DOHH2 (cell line): ENCODE measurements around the gene SLC2A13.

Experiments used
- H3F3A ChIP-seq: fragments of 200-600 bp; sonication (generic), shearing (Covaris generic); 2 replicates; pipeline ENCODE4 v1.6.0; 2016; ENCODE audit warnings: antibody characterized with exemption, mild to moderate bottlenecking; ENCODE audit not compliant: control insufficient read depth, insufficient read depth
- H3K27ac ChIP-seq: fragments of 200-600 bp; sonication (generic); 2 replicates; pipeline ENCODE4 v1.5.1; 2014; ENCODE audit warnings: low read depth, mild to moderate bottlenecking, low read length, moderate library complexity
- H3K27me3 ChIP-seq: fragments of 200-600 bp; sonication (generic); 2 replicates; pipeline ENCODE4 v1.6.1; 2014; ENCODE audit warnings: mild to moderate bottlenecking, low read length, mixed read lengths; ENCODE audit not compliant: control insufficient read depth
- H3K36me3 ChIP-seq: fragments of 200-600 bp; sonication (generic); 2 replicates; pipeline ENCODE4 v1.6.1; 2014; ENCODE audit warnings: mild to moderate bottlenecking, low read length, moderate library complexity, mixed read lengths; ENCODE audit not compliant: control insufficient read depth
- H3K4me1 ChIP-seq: fragments of 200-600 bp; sonication (generic); 2 replicates; pipeline ENCODE4 v1.6.1; 2014; ENCODE audit warnings: mild to moderate bottlenecking, low read length, mixed read lengths; ENCODE audit not compliant: control insufficient read depth
- H3K4me2 ChIP-seq: fragments of 200-600 bp; sonication (generic); 2 replicates; pipeline ENCODE4 v1.6.0; 2014; ENCODE audit warnings: mild to moderate bottlenecking, low read length, moderate library complexity
- H3K4me3 ChIP-seq: fragments of 200-600 bp; sonication (generic); 2 replicates; pipeline ENCODE4 v1.5.1; 2014; ENCODE audit warnings: mild to moderate bottlenecking, low read length, mixed read lengths
- H3K79me2 ChIP-seq: fragments of 200-600 bp; sonication (generic); 2 replicates; pipeline ENCODE4 v1.6.1; 2014; ENCODE audit warnings: mild to moderate bottlenecking, low read length, mixed read lengths; ENCODE audit not compliant: control insufficient read depth
- H3K9me2 ChIP-seq: fragments of 200-600 bp; sonication (generic); replicated peaks from 2 replicates; pipeline ENCODE4 v1.6.1; 2014; ENCODE audit warnings: mild to moderate bottlenecking, low read length, mixed read lengths; ENCODE audit not compliant: control insufficient read depth
- H3K9me3 ChIP-seq: fragments of 200-600 bp; sonication (generic); 2 replicates; pipeline ENCODE4 v1.6.1; 2014; ENCODE audit warnings: antibody characterized with exemption, low read length, mixed read lengths; ENCODE audit not compliant: control insufficient read depth, insufficient read depth
- H4K20me1 ChIP-seq: fragments of 200-600 bp; sonication (generic); 2 replicates; pipeline ENCODE4 v1.6.0; 2014; ENCODE audit warnings: low read depth, mild to moderate bottlenecking, antibody characterized with exemption, low read length, moderate library complexity; ENCODE audit not compliant: control insufficient read depth, insufficient read depth
- CTCF ChIP-seq: fragments of 200-600 bp; sonication (generic); IDR thresholded peaks from one replicate; pipeline ENCODE4 v1.5.1; 2014; ENCODE audit warnings: antibody characterized with exemption, mild to moderate bottlenecking, low read depth, low read length; ENCODE audit not compliant: poor library complexity, severe bottlenecking
- EZH2phosphoT487 ChIP-seq: fragments of 200-600 bp; sonication (generic); IDR thresholded peaks from 2 replicates; pipeline ENCODE4 v1.6.1; 2017; ENCODE audit warnings: borderline replicate concordance, mild to moderate bottlenecking, antibody characterized with exemption, low read length, moderate library complexity, mixed read lengths

Gene SLC2A13

DNA sequence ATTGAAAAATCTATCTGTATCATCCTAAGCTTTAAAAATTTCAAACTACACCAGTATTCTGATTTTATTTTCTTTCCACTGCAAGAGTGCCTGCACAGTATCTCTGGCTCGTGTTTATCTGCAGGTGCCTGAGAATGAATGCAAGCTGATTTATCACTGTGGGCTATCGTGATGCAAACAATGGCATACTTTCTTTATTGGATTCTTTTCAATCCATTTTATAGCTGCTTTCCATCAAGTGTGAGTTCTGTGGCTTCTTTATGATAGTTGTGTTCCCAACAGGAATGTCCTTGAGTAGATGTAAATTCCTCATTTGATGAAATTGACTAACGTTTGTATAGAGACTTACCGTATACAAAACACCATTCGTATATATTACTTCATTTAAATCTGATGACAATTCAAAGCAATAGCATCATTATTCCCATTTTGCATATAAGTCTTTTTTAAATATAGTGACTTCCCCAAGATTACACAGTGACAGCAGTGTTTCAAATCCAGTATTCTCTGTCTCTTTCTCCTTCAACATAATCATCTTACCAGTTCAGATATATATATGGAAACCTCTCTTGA is 326.0 kb downstream of the SLC2A13 start:
- no peak overlapping the region for H3K4me3 ChIP-seq
- no peaks in the 10 kb centered on the region for H3F3A ChIP-seq
- H4K20me1 ChIP-seq, result no peaks in the 10 kb centered on the region
- H3K79me2 ChIP-seq, result no peaks in the 10 kb centered on the region
- no peak overlapping the region for H3K4me2 ChIP-seq
- no peaks in the 10 kb centered on the region for H3K4me1 ChIP-seq
- no peaks in the 10 kb centered on the region for H3K27me3 ChIP-seq
- H3K9me3 ChIP-seq, result no peaks in the 10 kb centered on the region
- H3K27ac ChIP-seq, result no peak overlapping the region
- no peak for TF ChIP-seq CTCF
- TF ChIP-seq EZH2phosphoT487, result no peak
- H3K9me2 ChIP-seq, result no peaks in the 10 kb centered on the region
- no peaks in the 10 kb centered on the region for H3K36me3 ChIP-seq

DNA sequence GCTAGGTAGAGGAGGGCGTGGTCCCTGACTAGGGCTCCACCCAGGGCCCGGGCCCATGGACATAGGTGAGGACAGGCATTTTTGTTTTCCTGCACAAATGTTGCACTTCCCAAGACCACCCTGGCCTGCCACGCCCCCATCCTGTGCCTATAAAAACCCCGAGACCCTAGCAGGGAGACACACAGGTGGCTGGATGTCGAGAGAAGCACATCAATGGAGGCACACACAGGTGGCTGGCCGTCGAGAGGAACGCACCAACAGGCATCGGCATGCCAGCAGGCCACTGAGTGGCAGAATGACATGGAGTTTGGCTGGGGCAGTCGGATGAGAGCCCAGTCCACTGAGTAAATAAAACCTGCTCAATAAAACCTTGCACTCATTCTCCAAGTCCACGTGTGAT is 328.4 kb downstream of the SLC2A13 start:
- no peaks in the 10 kb centered on the region for H4K20me1 ChIP-seq
- no peak overlapping the region for H3K4me3 ChIP-seq
- no peak overlapping the region for H3K4me2 ChIP-seq
- TF ChIP-seq CTCF, result no peak
- TF ChIP-seq EZH2phosphoT487, result no peak
- no peaks in the 10 kb centered on the region for H3F3A ChIP-seq
- no peaks in the 10 kb centered on the region for H3K9me3 ChIP-seq
- H3K27ac ChIP-seq, result no peak overlapping the region
- no peaks in the 10 kb centered on the region for H3K27me3 ChIP-seq
- no peaks in the 10 kb centered on the region for H3K36me3 ChIP-seq
- H3K4me1 ChIP-seq, result no peaks in the 10 kb centered on the region
- no peaks in the 10 kb centered on the region for H3K79me2 ChIP-seq
- no peaks in the 10 kb centered on the region for H3K9me2 ChIP-seq

GRCh38 chr12:39773266-39773665 is 332.6 kb downstream of the SLC2A13 start:
- Histone ChIP-seq H4K20me1 (no peaks in the 10 kb centered on the region), H3K4me3 (no peak overlapping the region), H3K4me2 (no peak overlapping the region), H3K79me2 (no peaks in the 10 kb centered on the region), H3F3A (no peaks in the 10 kb centered on the region), H3K36me3 (no peaks in the 10 kb centered on the region), H3K9me2 (no peaks in the 10 kb centered on the region), H3K9me3 (no peaks in the 10 kb centered on the region), H3K27ac (no peak overlapping the region), H3K27me3 (no peaks in the 10 kb centered on the region), H3K4me1 (no peaks in the 10 kb centered on the region)
- TF ChIP-seq CTCF (no peak), EZH2phosphoT487 (no peak)
